SU-DHL-6 (cell line): ENCODE results near the gene CCDC122.
"Not testable (repeated sequence)": the region's sequence is repeated elsewhere in the genome, so short reads cannot be mapped to it uniquely, and the experiment has no call there.

Experiments
- H2AFZ ChIP-seq: fragments of 200-600 bp; sonication (generic); 2 replicates; pipeline ENCODE4 v1.6.1; 2014; ENCODE audit warnings: low read depth, mild to moderate bottlenecking, moderate library complexity, mixed read lengths, antibody characterized with exemption, low read length; ENCODE audit not compliant: severe bottlenecking
- H3F3A ChIP-seq: fragments of 200-600 bp; shearing (Covaris generic); 2 replicates; pipeline ENCODE4 v1.6.0; 2016; ENCODE audit warnings: antibody characterized with exemption, mild to moderate bottlenecking; ENCODE audit not compliant: insufficient read depth
- H3K27ac ChIP-seq: fragments of 200-600 bp; sonication (generic); 2 replicates; pipeline ENCODE4 v1.5.1; 2016; ENCODE audit warnings: low read depth, mild to moderate bottlenecking, low read length, moderate library complexity, mixed read lengths
- H3K27me3 ChIP-seq: fragments of 200-600 bp; sonication (generic), shearing (Covaris generic); 2 replicates; pipeline ENCODE4 v1.6.0; 2014; ENCODE audit warnings: mild to moderate bottlenecking, low read length
- H3K36me3 ChIP-seq: fragments of 200-600 bp; sonication (generic); 2 replicates; pipeline ENCODE4 v1.6.1; 2014; ENCODE audit warnings: mild to moderate bottlenecking, low read length, mixed read lengths
- H3K4me2 ChIP-seq: fragments of 300-600, 200-600 bp; shearing (Covaris generic), sonication (generic); 2 replicates; pipeline ENCODE4 v1.6.0; 2014; ENCODE audit warnings: low read length, low read depth, mild to moderate bottlenecking; ENCODE audit not compliant: poor library complexity, severe bottlenecking
- H3K4me3 ChIP-seq: fragments of 200-600 bp; sonication (generic); 2 replicates; pipeline ENCODE4 v1.5.1; 2014; ENCODE audit warnings: antibody characterized with exemption, low read length, mild to moderate bottlenecking, mixed read lengths; ENCODE audit not compliant: insufficient read depth, poor library complexity, severe bottlenecking
- H3K79me2 ChIP-seq: fragments of 200-600 bp; sonication (generic); 2 replicates; pipeline ENCODE4 v1.6.1; 2014; ENCODE audit warnings: mild to moderate bottlenecking, low read length, moderate library complexity; ENCODE audit not compliant: insufficient read depth
- H3K9ac ChIP-seq: fragments of 200-600 bp; sonication (generic); 2 replicates; pipeline ENCODE4 v1.7.0; 2014; ENCODE audit warnings: mild to moderate bottlenecking, low read length
- H3K9me2 ChIP-seq: fragments of 200-600 bp; sonication (generic); replicated peaks from 2 replicates; pipeline ENCODE4 v1.6.1; 2014; ENCODE audit warnings: low read length; ENCODE audit not compliant: insufficient read depth
- H3K9me3 ChIP-seq: fragments of 200-600 bp; sonication (generic); 2 replicates; pipeline ENCODE4 v1.6.1; 2014; ENCODE audit warnings: low read length, mixed read lengths; ENCODE audit not compliant: insufficient read depth
- H4K20me1 ChIP-seq: fragments of 200-600 bp; sonication (generic); 2 replicates; pipeline ENCODE4 v1.6.1; 2014; ENCODE audit warnings: low read depth, mild to moderate bottlenecking, antibody characterized with exemption, low read length, moderate library complexity, mixed read lengths
- EZH2phosphoT487 ChIP-seq: fragments of 200-600 bp; sonication (generic), shearing (Covaris generic); conservative IDR thresholded peaks from 2 replicates; pipeline ENCODE4 v1.6.1; 2018; ENCODE audit warnings: mild to moderate bottlenecking, antibody characterized with exemption, low read length, moderate library complexity, mixed read lengths
- TF ChIP-seq, protein P1 (sequence below): fragments of 200-600 bp; sonication (generic); IDR thresholded peaks from one replicate; pipeline ENCODE4 v1.5.1; 2017; ENCODE audit warnings: antibody characterized with exemption, mild to moderate bottlenecking, low read length, moderate library complexity; ENCODE audit not compliant: insufficient read depth, poor library complexity, severe bottlenecking

The CCDC122 gene

DNA sequence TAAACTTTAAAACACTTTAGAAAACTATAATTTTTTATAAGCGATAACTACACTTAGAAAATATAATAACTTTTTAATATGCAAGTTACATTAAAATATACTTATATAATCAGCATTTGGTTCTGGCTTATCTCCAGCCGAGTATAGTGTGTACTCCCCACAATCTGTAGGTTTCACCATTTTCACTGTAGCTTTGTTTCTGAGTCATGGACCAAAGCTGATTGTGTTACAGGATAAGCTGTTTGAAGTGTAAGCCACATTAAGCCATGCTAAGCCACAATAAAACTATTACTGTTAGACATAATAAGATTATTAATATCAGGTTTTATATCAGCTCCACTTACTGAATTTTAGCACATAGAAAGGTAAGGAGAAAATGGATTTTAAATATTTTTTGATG lies 43.8 kb downstream of the CCDC122 start:
- H3K4me2 ChIP-seq = no peak overlapping the region
- H3K27me3 ChIP-seq = no peaks in the 10 kb centered on the region
- no peak overlapping the region for H3K9ac ChIP-seq
- H2AFZ ChIP-seq = no peak overlapping the region
- no peaks in the 10 kb centered on the region for H3K9me2 ChIP-seq
- no peaks in the 10 kb centered on the region for H3K79me2 ChIP-seq
- no peaks in the 10 kb centered on the region for H4K20me1 ChIP-seq
- no peaks in the 10 kb centered on the region for H3K9me3 ChIP-seq
- no peaks in the 10 kb centered on the region for H3K36me3 ChIP-seq
- no peaks in the 10 kb centered on the region for H3F3A ChIP-seq
- no peak overlapping the region for H3K27ac ChIP-seq
- H3K4me3 ChIP-seq = no peak overlapping the region
- TF ChIP-seq, protein P1, sequence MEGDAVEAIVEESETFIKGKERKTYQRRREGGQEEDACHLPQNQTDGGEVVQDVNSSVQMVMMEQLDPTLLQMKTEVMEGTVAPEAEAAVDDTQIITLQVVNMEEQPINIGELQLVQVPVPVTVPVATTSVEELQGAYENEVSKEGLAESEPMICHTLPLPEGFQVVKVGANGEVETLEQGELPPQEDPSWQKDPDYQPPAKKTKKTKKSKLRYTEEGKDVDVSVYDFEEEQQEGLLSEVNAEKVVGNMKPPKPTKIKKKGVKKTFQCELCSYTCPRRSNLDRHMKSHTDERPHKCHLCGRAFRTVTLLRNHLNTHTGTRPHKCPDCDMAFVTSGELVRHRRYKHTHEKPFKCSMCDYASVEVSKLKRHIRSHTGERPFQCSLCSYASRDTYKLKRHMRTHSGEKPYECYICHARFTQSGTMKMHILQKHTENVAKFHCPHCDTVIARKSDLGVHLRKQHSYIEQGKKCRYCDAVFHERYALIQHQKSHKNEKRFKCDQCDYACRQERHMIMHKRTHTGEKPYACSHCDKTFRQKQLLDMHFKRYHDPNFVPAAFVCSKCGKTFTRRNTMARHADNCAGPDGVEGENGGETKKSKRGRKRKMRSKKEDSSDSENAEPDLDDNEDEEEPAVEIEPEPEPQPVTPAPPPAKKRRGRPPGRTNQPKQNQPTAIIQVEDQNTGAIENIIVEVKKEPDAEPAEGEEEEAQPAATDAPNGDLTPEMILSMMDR = no peak
- no peak for TF ChIP-seq EZH2phosphoT487

DNA sequence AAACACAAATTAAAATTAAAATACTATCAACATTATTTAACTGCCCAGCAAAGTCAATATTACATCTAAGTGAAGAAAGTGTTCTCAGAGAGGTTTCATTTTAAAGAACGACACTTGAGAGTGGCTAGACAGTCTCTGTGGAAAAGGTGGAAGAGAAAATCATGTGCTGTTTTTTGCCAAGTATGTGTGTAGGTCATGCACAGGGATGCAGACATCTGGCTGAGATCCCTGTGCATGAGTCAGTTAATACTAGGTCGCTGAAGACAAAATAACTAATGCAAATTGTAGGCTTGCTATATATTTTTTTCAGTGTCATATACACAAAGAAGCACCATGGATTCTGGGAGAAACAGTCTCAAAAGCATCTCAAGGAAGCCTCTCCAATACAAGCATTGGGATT lies 48.5 kb downstream of the CCDC122 start:
- Histone ChIP-seq H3K9ac (no peak overlapping the region), H3K9me2 (no peaks in the 10 kb centered on the region), H3K27ac (no peak overlapping the region), H3K79me2 (no peaks in the 10 kb centered on the region), H3K9me3 (no peaks in the 10 kb centered on the region), H4K20me1 (no peaks in the 10 kb centered on the region), H3K4me2 (no peak overlapping the region), H3K36me3 (no peaks in the 10 kb centered on the region), H3F3A (no peaks in the 10 kb centered on the region), H2AFZ (no peak overlapping the region), H3K27me3 (no peaks in the 10 kb centered on the region), H3K4me3 (no peak overlapping the region)
- TF ChIP-seq, protein P1 = no peak
- no peak for TF ChIP-seq EZH2phosphoT487

DNA sequence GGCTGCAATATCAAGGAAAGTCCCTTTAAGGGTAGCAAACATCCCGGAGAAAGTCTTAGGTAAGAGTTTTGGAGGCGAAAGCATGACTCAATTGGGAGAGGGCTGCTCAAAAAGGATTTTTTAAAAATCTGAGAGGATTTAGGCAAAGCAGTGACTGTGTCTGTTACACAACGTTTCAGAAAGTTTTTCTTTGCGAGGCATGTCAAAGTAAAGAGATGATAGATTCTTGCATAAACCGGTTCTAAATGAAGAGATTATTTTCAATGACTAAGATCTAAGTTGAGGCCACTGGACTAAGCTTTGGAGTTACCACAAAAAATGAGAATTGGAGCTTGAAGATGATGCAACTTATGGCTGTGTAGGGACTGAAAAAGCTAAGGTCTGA lies 49.1 kb downstream of the CCDC122 start:
- H4K20me1 ChIP-seq = no peaks in the 10 kb centered on the region

DNA sequence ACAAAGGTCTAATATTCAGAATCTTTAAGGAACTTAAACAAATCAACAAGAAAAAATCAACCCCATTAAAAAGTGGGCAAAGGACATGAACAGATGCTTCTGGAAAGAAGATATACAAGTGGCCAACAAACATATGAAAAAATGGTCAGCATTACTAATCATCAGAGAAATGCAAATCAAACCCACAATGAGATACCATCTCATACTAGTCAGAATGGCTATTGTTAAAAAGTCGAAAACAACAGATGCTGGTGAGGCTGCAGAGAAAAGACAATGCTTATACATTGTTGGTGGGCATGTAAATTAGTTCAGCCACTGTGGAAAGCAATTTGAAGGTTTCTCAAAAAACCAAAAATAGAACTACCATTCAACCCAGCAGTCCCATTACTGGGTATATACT lies 54.9 kb downstream of the CCDC122 start:
- not testable (repeated sequence) for H3K4me2 ChIP-seq, H3K4me3 ChIP-seq, H3K9me2 ChIP-seq, H3K27ac ChIP-seq, H3F3A ChIP-seq, H3K79me2 ChIP-seq, H3K27me3 ChIP-seq, H4K20me1 ChIP-seq, H3K9ac ChIP-seq, H3K36me3 ChIP-seq, H2AFZ ChIP-seq, H3K9me3 ChIP-seq

More for the DNA sequence above, 49.1 kb downstream of the CCDC122 start:
- no peak overlapping the region for H3K4me3 ChIP-seq
- no peak overlapping the region for H3K27ac ChIP-seq
- H3K79me2 ChIP-seq = no peaks in the 10 kb centered on the region
- H3K4me2 ChIP-seq = no peak overlapping the region
- no peak overlapping the region for H2AFZ ChIP-seq
- H3K9me3 ChIP-seq = no peaks in the 10 kb centered on the region
- H3K27me3 ChIP-seq = no peaks in the 10 kb centered on the region
- no peak overlapping the region for H3K9ac ChIP-seq
- H3F3A ChIP-seq = no peaks in the 10 kb centered on the region
- TF ChIP-seq, protein P1 = no peak
- no peak for TF ChIP-seq EZH2phosphoT487
- no peaks in the 10 kb centered on the region for H3K9me2 ChIP-seq
- no peaks in the 10 kb centered on the region for H3K36me3 ChIP-seq
